SK-N-SH treated with all-trans-retinoic acid at 6 μM for 48 hours (cell line): ENCODE data around the gene NASP.

ENCODE experiments used
- ARNTL ChIP-seq: fragments of 450-650 bp; formaldehyde crosslinking; IDR thresholded peaks from 2 replicates; pipeline ENCODE4 v1.5.0; 2020; ENCODE audit warnings: low read depth, mild to moderate bottlenecking, moderate library complexity, borderline replicate concordance
- CREB5 ChIP-seq: fragments of 250-450 bp; sonication (Bioruptor Pico); IDR thresholded peaks from 2 replicates; pipeline ENCODE4 v1.5.1; 2020; ENCODE audit warnings: low read depth, mild to moderate bottlenecking, moderate library complexity
- CSRNP3 ChIP-seq: fragments of 250-450 bp; sonication (Bioruptor Pico); IDR thresholded peaks from 2 replicates; pipeline ENCODE4 v1.5.1; 2021; ENCODE audit warnings: mild to moderate bottlenecking, moderate library complexity
- ESRRG ChIP-seq: fragments of 250-450 bp; sonication (Bioruptor Pico); IDR thresholded peaks from 2 replicates; pipeline ENCODE4 v1.6.1; 2021; ENCODE audit warnings: mild to moderate bottlenecking
- ISL1 ChIP-seq: fragments of 250-450 bp; sonication (Bioruptor Pico); IDR thresholded peaks from 2 replicates; pipeline ENCODE4 v2.1.2; 2022; ENCODE audit warnings: mild to moderate bottlenecking, moderate library complexity
- RARB ChIP-seq: fragments of 250-450 bp; sonication (Bioruptor Pico); IDR thresholded peaks from 2 replicates; pipeline ENCODE4 v1.8.0; 2021; ENCODE audit warnings: mild to moderate bottlenecking, moderate library complexity
- ZC3H10 ChIP-seq: fragments of 250-450 bp; sonication (Bioruptor Pico); IDR thresholded peaks from 2 replicates; pipeline ENCODE4 v1.5.1; 2021; ENCODE audit warnings: mild to moderate bottlenecking, moderate library complexity
- ZFP3 ChIP-seq: fragments of 250-450 bp; sonication (Bioruptor Pico); IDR thresholded peaks from 2 replicates; pipeline ENCODE4 v1.5.0; 2020; ENCODE audit warnings: mild to moderate bottlenecking, moderate library complexity
- ZFP30 ChIP-seq: fragments of 450-650 bp; formaldehyde crosslinking; IDR thresholded peaks from 2 replicates; pipeline ENCODE4 v1.5.0; 2022; ENCODE audit warnings: mild to moderate bottlenecking, moderate library complexity
- ZNF565 ChIP-seq: fragments of 450-650 bp; formaldehyde crosslinking; conservative IDR thresholded peaks from 2 replicates; pipeline ENCODE4 v1.5.0; 2020; ENCODE audit warnings: low read depth, mild to moderate bottlenecking, moderate library complexity
- ZNF70 ChIP-seq: fragments of 450-650 bp; formaldehyde crosslinking; IDR thresholded peaks from 2 replicates; pipeline ENCODE4 v1.5.0; 2020; ENCODE audit warnings: mild to moderate bottlenecking, moderate library complexity
- ZNF8 ChIP-seq: fragments of 450-650 bp; formaldehyde crosslinking; IDR thresholded peaks from 2 replicates; pipeline ENCODE4 v1.5.0; 2020; ENCODE audit warnings: mild to moderate bottlenecking, moderate library complexity
- TF ChIP-seq, protein P1 (sequence below): fragments of 250-450 bp; sonication (Bioruptor Pico); IDR thresholded peaks from 2 replicates; pipeline ENCODE4 v1.8.0; 2020; ENCODE audit warnings: mild to moderate bottlenecking, moderate library complexity, borderline replicate concordance
- TF ChIP-seq, protein P2 (sequence below): fragments of 250-450 bp; sonication (Bioruptor Pico); IDR thresholded peaks from 2 replicates; pipeline ENCODE4 v1.5.0; 2020; ENCODE audit warnings: mild to moderate bottlenecking, moderate library complexity

- TF ChIP-seq CSRNP3 (no peak), ZFP3 (CRISPR knock-in tag) (no peak), ARNTL (no peak), ZNF565 (CRISPR knock-in tag) (no peak), ESRRG (no peak), ZNF70 (no peak), ZFP30 (no peak), ISL1 (CRISPR knock-in tag) (no peak), ZC3H10 (CRISPR knock-in tag) (no peak), ZNF8 (CRISPR knock-in tag) (no peak), CREB5 (CRISPR knock-in tag) (no peak), RARB (CRISPR knock-in tag) (no peak)
- TF ChIP-seq, protein P1, sequence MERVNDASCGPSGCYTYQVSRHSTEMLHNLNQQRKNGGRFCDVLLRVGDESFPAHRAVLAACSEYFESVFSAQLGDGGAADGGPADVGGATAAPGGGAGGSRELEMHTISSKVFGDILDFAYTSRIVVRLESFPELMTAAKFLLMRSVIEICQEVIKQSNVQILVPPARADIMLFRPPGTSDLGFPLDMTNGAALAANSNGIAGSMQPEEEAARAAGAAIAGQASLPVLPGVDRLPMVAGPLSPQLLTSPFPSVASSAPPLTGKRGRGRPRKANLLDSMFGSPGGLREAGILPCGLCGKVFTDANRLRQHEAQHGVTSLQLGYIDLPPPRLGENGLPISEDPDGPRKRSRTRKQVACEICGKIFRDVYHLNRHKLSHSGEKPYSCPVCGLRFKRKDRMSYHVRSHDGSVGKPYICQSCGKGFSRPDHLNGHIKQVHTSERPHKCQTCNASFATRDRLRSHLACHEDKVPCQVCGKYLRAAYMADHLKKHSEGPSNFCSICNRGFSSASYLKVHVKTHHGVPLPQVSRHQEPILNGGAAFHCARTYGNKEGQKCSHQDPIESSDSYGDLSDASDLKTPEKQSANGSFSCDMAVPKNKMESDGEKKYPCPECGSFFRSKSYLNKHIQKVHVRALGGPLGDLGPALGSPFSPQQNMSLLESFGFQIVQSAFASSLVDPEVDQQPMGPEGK (CRISPR knock-in tag), result no peak
- TF ChIP-seq, protein P2, sequence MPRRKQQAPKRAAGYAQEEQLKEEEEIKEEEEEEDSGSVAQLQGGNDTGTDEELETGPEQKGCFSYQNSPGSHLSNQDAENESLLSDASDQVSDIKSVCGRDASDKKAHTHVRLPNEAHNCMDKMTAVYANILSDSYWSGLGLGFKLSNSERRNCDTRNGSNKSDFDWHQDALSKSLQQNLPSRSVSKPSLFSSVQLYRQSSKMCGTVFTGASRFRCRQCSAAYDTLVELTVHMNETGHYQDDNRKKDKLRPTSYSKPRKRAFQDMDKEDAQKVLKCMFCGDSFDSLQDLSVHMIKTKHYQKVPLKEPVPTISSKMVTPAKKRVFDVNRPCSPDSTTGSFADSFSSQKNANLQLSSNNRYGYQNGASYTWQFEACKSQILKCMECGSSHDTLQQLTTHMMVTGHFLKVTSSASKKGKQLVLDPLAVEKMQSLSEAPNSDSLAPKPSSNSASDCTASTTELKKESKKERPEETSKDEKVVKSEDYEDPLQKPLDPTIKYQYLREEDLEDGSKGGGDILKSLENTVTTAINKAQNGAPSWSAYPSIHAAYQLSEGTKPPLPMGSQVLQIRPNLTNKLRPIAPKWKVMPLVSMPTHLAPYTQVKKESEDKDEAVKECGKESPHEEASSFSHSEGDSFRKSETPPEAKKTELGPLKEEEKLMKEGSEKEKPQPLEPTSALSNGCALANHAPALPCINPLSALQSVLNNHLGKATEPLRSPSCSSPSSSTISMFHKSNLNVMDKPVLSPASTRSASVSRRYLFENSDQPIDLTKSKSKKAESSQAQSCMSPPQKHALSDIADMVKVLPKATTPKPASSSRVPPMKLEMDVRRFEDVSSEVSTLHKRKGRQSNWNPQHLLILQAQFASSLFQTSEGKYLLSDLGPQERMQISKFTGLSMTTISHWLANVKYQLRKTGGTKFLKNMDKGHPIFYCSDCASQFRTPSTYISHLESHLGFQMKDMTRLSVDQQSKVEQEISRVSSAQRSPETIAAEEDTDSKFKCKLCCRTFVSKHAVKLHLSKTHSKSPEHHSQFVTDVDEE (CRISPR knock-in tag), result no peak
Observed at GRCh38 chr1:45622524-45623394, 38.9 kb downstream of the NASP start.
